Transverse colon (tissue), 3 donors: ENCODE results near the gene PEAK3.

Experiments
- CTCF ChIP-seq, 5 experiments: fragments of 200-600 bp in 3 of 5; fragments of 450-650 bp in 2 of 5; sonication (generic) in 3 of 5; IDR thresholded peaks; 1 replicate in 2 of 5; 2 replicates in 3 of 5; pipeline ENCODE4 v1.5.1; 2016 to 2017; ENCODE audit warnings: antibody characterized with exemption in 5 of 5, inconsistent platforms in 3 of 5, mild to moderate bottlenecking in 2 of 5, moderate library complexity in 1 of 5
- EP300 ChIP-seq: sonication (generic); formaldehyde crosslinking; IDR thresholded peaks from one replicate; pipeline ENCODE4 v1.6.1; 2017; ENCODE audit warnings: antibody characterized with exemption, low read depth
- POLR2A ChIP-seq: fragments of 450-650 bp; IDR thresholded peaks from one replicate; pipeline ENCODE4 v1.6.1; 2016; ENCODE audit warnings: antibody characterized with exemption, mild to moderate bottlenecking, moderate library complexity

- TF ChIP-seq EP300 (no peak), POLR2A (no peak), CTCF (IDR thresholded peaks at IDR 0.05) (no peak)
Observed at GRCh38 chr19:2289714-2290435, 7.9 kb upstream of the PEAK3 start.
